Measurements from ENCODE around the gene ZNF628. TPM values are rescaled to one million over a fixed set of nuclear protein-coding genes. Genes with fewer than 3 reads are reported as not detected.
A peak's percentile ranks its signal among the peaks of the same experiment; 100 is the strongest.

ZNF628 gene
- total and polyA plus RNA-seq, 2 of the 4 experiments (the other 2 are of a cell fraction) = 0.18 to 1.9 TPM

- H2BK120ac ChIP-seq (ENCODE audit: low read depth, low read length) = peak overlapping the region; percentile 78
- DNase-seq = peak; percentile 97
- peak overlapping the region; percentile 84 for H4K5ac ChIP-seq (ENCODE audit: low read depth, low read length)
- peak overlapping the region; percentile 39; the same call in 1 of the 2 replicates for H3K56ac ChIP-seq (ENCODE audit: extremely low read depth, insufficient read depth, low read length)
- dilution Hi-C loops (cut with HindIII; ENCODE audit: low sequenced_read_pairs, unreplicated experiment) = no loop called here
- peak overlapping the region; percentile 87 for H4K91ac ChIP-seq (ENCODE audit: insufficient read depth, low read depth, low read length)
- BruUV-seq (replicated peaks) = no TSS peak
- H3K27ac ChIP-seq (ENCODE audit: insufficient read depth, low read length) = peak overlapping the region; percentile 89
- H3K4me1 ChIP-seq (ENCODE audit: control insufficient read depth, insufficient read depth, low read length) = peaks cover 30% of the 10 kb centered on the region
- no peaks in the 10 kb centered on the region for H3K27me3 ChIP-seq (ENCODE audit: control insufficient read depth, insufficient read depth, low read length)
- H3K4ac ChIP-seq (ENCODE audit: low read depth, low read length) = peak overlapping the region; percentile 79
- peak overlapping the region; percentile 20; the same call in 1 of the 3 replicates for H2BK15ac ChIP-seq (ENCODE audit: low read depth, low read length)
- H2AK9ac ChIP-seq (replicated peaks; ENCODE audit: low read depth, low read length, poor library complexity) = peak overlapping the region; percentile 99
- H3K4me3 ChIP-seq (ENCODE audit: insufficient read depth, low read depth, low read length) = no peak overlapping the region
- H2BK20ac ChIP-seq (ENCODE audit: low read depth, low read length) = peak overlapping the region; percentile 38
- H3K18ac ChIP-seq (ENCODE audit: low read depth, low read length) = peak overlapping the region; percentile 78
- H3K9me3 ChIP-seq (ENCODE audit: control insufficient read depth, insufficient read depth, low read length) = no peaks in the 10 kb centered on the region
- peak overlapping the region; percentile 66 for H3K4me2 ChIP-seq (ENCODE audit: low read depth, low read length)
- 0 out of 2 replicates have a peak, but pooled peaks cover 4% of the 10 kb centered on the region for H3K9me1 ChIP-seq (ENCODE audit: insufficient read depth, low read length)
- H2AFZ ChIP-seq (replicated peaks; ENCODE audit: low read length, poor library complexity) = peak overlapping the region; percentile 76
- ATAC-seq (ENCODE audit: low read depth) = peak; percentile 69
- peak overlapping the region; percentile 87 for H2AK5ac ChIP-seq (ENCODE audit: low read depth, low read length)
- peaks cover 7% of the 10 kb centered on the region; the same call in 1 of the 2 replicates for H3K36me3 ChIP-seq (ENCODE audit: control insufficient read depth, insufficient read depth, low read length)
- in situ Hi-C loops (cut with MboI; ENCODE audit: low sequenced_read_pairs) = loop anchor here (25.0 kb wide), 1 partner anchor 1025 kb away; the partner anchor contains the start of genes CDC42EP5 and LENG9
- H3K23ac ChIP-seq (ENCODE audit: low read depth, low read length) = peak overlapping the region; percentile 80
- 0 out of 2 replicates have a peak, but pooled peaks cover 4% of the 10 kb centered on the region for H4K20me1 ChIP-seq (ENCODE audit: insufficient read depth, low read length)
- POLR2A ChIA-PET (ENCODE audit: unreplicated experiment) = no interaction called here
- peak overlapping the region; percentile 90 for H2BK5ac ChIP-seq (ENCODE audit: low read depth, low read length, poor library complexity, severe bottlenecking)
- peak overlapping the region; percentile 51 for H3K9ac ChIP-seq (ENCODE audit: low read depth, low read length)
- intact Hi-C loops (cut with micrococcal nuclease) = loop anchor here (1.0 kb wide), 1 partner anchor 11 kb away; the partner anchor contains the start of gene ZNF628
- H3K79me1 ChIP-seq (ENCODE audit: low read depth in 1 of 2, low read length in 2 of 2) = peaks cover 5 to 36% of the 10 kb centered on the region in 2 experiments
- H3K14ac ChIP-seq (replicated peaks; ENCODE audit: low read depth, low read length) = peak overlapping the region; percentile 78
- CTCF ChIA-PET = interaction anchor here (1.1 kb wide), 1 partner anchor 16 kb away, joined by 6 read pairs; no protein-coding TSS in a partner anchor
- 2% methylated on average over 6 of the region's 27 CpGs; no CpG with 5 or more reads in 1 of the 2 experiments for WGBS, 2 experiments (ENCODE audit: extremely low coverage in 2 of 2, insufficient read length in 1 of 2)
- H4K8ac ChIP-seq (ENCODE audit: low read depth in 2 of 2, low read length in 2 of 2) = peak overlapping the region; percentile 78 to 87
- no peak for TF ChIP-seq MAFK (IDR thresholded peaks at IDR 0.05; ENCODE audit: low read depth, low read length)
- peak; percentile 31; the same call in 1 of the 2 replicates for TF ChIP-seq USF2 (IDR thresholded peaks at IDR 0.05; ENCODE audit: low read depth, low read length)
- peak; percentile 53 for TF ChIP-seq RCOR1 (IDR thresholded peaks at IDR 0.05; ENCODE audit: insufficient replicate concordance, low read length)
- peak; percentile 87 for TF ChIP-seq FOS (IDR thresholded peaks at IDR 0.05; ENCODE audit: low read depth, low read length)
- peak; percentile 57; the same call in 1 of the 2 replicates for TF ChIP-seq BHLHE40 (IDR thresholded peaks at IDR 0.05; ENCODE audit: low read depth, low read length)
- peak; percentile 29; the same call in 1 of the 2 replicates for TF ChIP-seq NFE2L2 (IDR thresholded peaks at IDR 0.05; ENCODE audit: low read depth, low read length)
- no peak for TF ChIP-seq ELK1 (IDR thresholded peaks at IDR 0.05; ENCODE audit: borderline replicate concordance, low read depth, low read length)
- TF ChIP-seq POLR2A (IDR thresholded peaks at IDR 0.05; ENCODE audit: low read depth, low read length) = peak; percentile 72
- TF ChIP-seq SMC3 (IDR thresholded peaks at IDR 0.05; ENCODE audit: low read depth, low read length) = no peak
- TF ChIP-seq MXI1 (IDR thresholded peaks at IDR 0.05; ENCODE audit: borderline replicate concordance, low read depth, low read length) = peak; percentile 43; the same call in 1 of the 2 replicates
- no peak for TF ChIP-seq RAD21 (IDR thresholded peaks at IDR 0.05; ENCODE audit: low read length)
- 0 out of 2 replicates have a peak, but pooled peaks have one; percentile 12 for TF ChIP-seq RFX5 (IDR thresholded peaks at IDR 0.05; ENCODE audit: low read depth, low read length)
Measured at GRCh38 chr19:55486971-55487923, 10.8 kb downstream of the ZNF628 start.
